Measurements from ENCODE around the gene NHLRC2.
"Not testable (repeated sequence)": the region's sequence is repeated elsewhere in the genome, so short reads cannot be mapped to it uniquely, and the experiment has no call there.

NHLRC2 gene

DNA sequence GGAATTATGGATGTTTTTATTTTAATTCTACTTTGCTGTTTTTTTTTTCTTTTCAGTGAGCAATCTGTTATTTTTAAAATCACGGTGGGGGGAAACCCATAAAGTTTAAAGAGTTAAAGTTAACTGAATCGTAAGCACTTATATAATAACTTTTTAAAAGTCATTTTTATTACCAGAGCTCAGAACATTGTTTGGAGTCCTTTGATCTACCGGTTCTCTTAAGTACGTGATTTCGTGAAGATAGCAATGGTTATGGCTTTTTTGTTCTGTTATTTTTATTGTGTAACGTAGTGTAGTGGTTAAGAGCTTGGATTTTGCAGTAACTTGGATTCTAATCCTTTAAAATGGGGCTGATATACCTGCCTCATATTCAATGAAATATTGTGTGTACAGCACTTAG is 57.4 kb downstream of the NHLRC2 start:
- no peak for DNase-seq

DNA sequence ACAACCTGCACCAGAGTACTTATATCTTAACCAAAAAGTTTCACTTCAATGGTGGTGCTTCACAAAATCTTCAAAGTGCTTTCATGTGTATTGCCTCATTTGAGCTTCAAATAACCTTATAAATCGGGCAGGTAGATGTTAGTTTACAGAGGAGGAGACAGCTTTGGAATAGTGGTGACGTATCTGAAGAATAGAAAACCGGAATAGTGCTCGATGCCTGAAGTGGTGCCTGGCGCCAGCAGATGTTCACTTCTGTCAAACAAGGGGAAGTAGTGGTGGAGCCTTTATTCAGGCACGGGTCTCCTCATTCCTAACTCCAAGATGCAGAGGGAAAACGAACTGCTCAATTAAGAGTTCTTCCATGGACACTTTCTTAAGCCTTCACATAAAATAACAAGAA is 58.1 kb downstream of the NHLRC2 start:
- DNase-seq: no peak

DNA sequence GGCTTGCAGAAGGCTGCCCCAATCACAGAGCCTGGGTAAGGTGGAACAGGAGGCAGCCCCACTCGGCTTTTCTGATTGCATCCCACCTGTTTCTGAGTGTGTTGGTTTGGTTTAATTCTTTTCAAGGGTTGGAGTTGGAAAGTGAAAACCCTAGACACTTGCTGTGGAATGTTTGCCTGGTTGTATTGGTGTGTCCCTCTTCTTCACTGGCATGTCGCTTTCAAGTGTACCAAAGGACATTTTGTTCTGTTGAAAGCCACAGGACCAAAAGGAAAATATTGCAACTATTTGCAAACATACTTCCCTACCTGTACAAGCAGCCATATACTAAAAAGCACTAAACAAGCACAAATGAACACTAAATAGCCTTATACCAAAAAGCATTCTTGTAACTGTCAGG is 60.5 kb downstream of the NHLRC2 start:
- no peak for DNase-seq

DNA sequence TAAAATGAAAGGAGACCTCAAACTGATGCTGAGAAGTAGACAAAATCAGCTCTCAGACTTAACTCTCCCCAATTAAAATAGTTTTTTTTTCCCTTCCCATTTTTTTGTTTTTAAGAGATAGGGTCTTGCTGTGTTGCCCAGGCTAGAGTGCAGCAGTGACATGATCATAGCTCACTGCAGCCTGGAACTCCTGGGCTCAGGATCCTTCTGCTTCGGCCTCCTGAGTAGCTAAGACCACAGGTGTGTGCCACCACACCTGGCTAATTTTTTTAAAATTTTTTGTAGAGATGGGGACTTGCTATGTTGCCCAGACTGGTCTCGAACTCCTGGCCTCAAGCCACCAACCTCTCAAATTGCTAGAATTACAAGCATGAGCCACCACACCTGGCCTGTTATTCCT is 61.1 kb downstream of the NHLRC2 start:
- no peak for DNase-seq

DNA sequence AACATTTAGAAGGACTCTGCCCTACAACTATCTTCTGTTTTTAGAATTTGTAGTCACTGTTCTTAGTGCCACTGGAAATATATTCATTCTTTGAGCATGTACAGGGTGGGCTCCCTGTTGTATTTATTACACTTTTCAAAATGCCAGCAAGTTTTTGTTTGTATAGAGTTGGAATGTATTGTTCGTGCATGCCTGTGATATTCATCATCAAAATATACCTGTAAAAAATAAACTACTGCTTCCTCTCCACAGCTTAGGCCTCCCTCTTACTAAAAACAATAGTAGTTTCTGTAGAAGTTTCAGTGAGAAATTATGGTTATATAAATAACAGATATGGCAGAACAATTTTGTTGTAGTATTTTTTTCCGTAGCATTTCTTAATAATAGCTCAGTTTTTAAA is 61.6 kb downstream of the NHLRC2 start:
- no peak for DNase-seq

DNA sequence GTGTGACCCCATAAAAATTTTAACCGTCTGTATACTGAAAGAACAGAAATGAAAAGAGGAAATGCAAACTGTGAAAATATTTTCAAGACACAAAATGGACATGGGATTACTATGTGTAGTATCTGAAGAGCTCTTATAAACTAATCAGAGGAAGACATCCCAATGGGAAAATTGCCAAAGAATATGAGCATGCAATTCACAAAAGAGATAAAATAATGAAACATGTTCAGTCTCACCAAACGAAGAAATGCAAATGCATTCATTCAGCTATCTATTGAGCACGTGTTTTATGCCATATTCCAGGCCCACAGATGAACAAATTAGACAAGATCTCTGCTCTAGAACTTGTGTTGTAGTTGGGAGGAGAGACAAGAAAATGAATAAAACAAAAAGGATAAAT is 63.2 kb downstream of the NHLRC2 start:
- DNase-seq: no peak

DNA sequence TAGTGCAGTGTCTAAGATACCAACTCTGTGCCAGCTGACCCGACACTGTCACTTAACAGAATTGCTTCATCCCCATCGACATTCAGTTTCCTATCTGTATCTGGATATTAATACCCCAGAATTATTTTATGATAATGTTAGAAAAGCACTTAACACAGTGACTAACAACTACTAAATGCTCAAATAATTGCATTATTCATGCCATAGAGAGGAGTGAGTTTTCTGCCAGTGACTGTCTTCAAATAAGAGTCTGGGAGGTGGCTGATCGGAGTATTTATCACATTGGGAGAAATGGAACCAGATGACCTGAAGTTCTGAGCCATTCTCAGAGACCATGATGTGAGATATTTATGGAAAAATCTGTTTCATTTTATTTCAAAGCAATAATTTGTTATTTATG is 65.7 kb downstream of the NHLRC2 start:
- no peak for DNase-seq

DNA sequence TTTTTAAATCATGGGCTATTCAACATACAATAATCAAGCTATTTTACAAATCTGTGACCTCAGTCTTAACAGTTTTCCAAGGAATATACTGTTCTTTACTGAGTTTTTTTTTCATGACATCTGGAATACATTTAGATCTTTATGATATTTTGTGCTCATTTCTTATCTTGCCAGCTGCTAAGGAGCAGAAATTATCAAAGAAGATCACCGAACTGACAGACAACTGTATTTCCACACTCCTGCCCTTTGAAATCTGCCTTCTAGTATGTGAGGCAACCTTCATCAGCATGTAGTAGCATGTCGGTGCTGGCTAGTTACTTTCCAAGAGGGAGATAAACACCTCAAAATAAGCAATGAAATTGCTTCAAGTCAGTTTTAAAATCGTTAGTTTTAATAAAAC is 66.4 kb downstream of the NHLRC2 start:
- DNase-seq: no peak

DNA sequence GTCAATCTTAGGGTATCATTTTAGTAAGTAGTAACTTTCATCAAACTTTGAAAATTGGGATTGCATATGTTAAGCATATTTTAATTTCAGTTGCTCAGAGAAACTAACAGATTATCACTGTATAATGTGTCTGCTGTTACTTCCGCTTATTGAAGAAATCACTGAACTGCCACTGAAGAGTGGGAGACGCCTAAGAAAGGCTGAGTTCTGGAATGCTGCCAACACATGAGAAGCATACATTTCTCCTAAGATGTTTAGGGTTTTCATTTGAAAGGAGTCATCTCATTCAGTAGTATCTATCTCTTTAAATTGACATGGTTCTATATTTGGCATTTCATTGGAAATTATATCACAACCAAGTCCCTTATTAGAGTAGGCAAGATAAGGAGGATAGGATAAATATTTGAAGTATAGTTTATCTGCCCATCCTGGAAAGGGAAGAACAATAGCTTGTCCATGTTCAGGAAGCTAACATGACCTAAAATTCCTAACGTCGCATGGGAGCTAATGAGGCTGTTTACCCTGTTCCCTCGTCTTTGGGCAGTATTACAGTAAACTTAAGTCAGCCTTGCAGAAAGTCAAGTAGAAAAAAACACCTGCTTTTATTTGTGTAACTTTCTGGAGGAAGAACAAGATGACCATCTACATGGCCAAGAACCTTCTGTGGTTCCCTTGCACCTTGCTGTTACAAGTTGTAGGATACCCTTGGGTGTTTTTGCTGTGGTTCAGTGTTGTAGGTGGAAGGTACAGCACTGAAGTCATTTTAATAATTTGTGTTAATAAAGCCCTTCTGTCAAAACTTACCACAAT is 67.3 kb downstream of the NHLRC2 start:
- no peak for DNase-seq

DNA sequence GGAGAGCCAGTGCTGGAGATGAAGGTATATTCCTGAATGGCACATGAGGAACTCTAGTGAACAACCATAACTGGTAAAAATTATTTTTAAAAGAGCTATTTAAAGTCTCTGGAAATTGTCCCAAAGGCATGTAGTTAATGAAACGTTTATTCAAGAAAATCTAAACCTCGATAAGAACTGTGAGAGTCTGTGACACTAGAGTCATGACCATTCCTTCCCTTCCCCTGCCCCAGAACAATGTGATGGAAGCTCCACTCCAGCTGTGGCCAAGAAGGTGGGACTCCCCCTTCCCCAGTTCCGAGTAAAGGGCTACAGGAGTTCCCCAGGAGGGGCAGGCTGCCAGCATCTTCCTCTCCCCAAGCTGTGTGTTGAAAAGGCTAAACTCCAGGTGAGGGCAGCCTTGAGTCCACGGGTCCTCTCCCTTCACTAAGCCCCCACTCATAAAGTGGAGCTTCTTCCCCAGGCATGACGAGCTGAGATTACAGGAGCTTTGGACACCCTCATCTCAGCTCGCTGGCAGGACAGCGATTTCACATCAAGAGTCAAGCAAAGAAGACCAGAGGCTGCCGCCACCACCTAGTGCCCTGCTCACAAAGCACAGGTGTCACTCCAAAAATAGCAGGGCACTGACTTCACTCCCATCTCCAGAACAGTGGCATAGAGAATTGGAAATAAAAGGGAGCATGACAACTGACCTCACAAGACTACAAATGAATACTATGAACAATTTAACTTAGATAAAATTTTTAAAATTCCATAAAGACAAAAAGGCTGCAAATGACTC is 68.5 kb downstream of the NHLRC2 start:
- no peak for DNase-seq

DNA sequence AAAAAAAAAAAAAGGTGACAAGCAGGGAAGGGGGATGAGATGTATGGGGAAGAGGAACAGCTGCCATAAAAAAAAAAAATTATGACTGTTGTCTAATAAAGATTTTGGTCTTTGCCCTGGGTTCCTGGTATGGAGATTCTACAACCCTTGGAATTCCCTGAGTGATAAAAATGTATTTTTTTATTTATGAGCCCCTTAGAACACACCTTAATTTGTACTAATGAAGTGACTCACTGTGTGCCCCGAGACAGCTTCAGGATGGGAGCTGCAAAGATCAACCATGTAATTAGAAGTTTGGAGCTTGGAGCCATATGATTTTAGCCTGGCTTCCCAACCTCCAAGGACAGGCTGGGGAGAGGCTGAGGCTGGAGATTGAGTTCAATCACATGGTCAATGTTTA is 69.7 kb downstream of the NHLRC2 start:
- no peak for DNase-seq

DNA sequence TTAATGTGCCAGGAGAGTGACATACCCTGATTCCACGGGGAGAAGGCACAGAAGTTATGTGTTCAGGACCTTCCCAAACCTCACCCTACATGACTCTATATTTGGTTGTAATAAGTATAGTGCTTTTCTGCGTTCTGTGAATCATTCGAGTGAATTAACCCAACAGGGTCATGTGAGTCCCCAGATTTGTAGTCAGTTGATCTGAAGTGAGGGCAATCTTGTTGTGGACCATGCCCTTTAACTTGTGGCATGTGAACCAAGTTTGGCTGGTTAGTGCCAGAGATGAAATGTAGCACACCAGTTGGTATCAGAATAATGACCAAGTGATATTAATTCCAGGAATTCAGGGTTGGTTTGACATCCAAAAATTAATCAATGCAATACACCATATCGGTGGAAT is 70.2 kb downstream of the NHLRC2 start:
- DNase-seq: no peak

DNA sequence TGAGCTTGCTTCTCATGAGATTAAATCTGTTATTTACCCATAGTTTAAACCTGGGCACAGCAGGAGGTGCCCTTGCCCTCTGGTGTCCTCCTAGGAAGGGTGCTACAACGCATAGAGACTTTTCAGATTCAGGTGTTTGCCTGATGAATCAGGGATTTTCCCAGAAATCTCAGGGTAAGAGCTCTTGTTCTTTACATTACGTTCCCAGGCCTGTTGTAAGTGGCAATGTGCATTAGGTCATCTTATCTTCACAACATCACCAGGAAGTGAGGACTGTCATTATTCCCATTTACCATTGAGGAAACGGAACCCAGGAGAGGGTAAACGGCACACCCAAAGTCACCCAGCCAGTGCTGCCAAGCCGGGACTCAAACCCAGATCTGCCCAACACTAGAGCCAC is 73.0 kb downstream of the NHLRC2 start:
- no peak for DNase-seq

DNA sequence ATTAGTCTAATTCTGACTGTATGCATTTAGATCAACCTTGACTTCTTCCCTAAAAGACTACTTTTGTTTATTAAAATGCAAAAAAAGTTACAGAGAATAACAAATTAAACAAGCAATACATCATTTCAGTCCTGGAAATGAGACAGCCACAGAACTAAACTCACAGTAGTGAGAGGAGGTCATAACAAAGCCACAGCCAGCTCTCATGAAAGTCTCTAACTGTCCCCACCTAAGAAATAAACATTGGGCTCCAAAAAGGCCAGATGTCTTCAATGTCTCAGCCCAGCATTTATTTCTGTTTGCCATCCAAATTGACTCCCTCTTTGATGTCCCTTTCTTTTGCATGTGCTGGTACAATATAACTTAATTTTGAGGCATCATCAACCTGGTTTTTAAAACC is 74.4 kb downstream of the NHLRC2 start:
- DNase-seq: no peak

DNA sequence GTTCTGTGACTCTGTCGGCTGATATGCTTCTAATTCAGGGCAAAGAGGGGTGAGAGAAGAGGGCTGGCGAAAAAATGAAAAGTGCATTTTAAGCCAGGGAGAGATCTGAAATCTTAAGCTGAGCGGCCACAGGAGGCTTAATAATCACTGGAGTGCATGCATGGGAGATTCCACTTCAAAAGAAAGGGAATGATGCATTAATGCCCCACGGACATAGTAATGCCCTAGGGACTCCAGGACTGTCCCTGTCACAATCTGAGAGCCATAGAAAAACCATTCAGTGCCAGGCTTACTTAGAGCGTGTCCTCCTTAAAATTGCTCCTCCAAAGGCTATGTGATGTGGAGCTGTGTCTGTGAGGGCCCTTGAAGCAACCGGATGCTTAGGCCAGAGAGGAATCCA is 75.1 kb downstream of the NHLRC2 start:
- DNase-seq: no peak

DNA sequence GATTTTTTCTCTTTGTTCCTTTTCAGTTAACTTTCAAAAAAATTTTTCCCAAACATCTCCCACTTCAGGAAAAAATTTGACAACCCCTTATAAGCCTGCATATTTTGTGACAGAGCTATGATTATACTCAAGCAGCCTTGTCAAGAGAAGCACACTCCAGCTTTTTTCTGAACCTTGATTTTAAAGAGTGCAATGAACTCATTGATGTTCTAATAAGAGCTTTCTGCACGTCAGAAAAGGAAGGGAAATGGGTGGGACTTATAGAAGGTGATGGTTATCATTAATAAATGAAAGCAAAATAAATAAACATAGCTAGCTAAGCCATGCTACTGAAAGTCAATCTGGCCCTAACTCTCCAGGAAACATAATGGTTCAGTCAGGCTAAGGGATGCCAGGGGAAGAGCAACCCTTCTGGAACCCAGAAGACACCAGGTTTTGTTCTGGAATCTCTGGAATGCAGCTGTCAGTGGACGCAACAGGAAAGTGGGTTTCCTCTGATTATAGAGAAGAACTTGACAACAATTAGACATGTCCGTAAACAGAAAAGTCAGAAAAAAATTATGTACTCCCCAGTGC is 76.1 kb downstream of the NHLRC2 start:
- DNase-seq: no peak

DNA sequence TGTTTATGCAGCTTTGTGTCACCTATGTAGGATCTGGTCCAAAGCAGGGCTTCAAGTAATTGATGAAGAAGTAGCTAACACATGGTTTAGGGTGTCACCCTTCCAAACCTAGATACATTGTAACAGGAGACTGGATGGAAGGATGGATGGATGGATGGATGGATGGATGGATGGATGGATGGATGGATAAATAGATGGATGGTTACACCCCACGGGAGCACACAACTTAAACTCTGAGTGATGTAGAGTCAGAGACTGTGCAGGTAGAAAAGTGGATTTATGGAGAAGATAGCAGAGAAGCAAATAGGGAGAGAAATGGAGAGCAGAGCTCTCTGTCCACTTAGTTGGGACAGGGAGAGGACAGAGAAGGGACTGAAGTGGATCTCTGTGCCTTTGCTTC is 78.4 kb downstream of the NHLRC2 start:
- DNase-seq: no peak

DNA sequence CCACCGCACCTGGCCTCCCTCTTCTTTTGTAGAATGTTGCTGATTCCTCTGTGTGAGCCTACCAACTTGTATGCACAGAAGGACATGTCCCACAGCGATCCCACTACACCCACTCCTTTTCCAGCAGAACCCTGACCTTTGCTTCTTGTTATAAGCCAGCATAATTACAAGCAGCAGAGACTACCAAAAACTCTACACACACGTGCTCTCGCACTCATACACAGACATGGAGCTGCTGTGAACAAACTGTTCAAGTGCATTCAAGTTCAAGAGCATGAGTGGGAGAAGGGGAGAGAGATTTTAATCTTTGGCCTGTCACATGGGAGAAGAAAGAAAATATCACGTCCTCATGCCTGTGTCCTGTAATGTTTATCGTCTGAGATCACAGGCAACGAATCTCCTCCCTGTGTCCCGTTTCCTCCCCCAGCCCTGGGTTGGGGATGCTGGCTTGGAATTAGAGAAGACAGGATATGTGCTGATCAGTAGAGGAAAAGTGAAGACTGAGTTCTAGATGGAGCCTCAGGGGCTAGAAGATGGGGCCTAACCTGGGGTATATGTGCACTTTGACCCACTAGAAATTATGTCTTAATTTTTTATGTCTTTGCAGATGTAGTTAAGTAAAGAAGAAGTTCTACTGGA is 79.6 kb downstream of the NHLRC2 start:
- no peak for DNase-seq

DNA sequence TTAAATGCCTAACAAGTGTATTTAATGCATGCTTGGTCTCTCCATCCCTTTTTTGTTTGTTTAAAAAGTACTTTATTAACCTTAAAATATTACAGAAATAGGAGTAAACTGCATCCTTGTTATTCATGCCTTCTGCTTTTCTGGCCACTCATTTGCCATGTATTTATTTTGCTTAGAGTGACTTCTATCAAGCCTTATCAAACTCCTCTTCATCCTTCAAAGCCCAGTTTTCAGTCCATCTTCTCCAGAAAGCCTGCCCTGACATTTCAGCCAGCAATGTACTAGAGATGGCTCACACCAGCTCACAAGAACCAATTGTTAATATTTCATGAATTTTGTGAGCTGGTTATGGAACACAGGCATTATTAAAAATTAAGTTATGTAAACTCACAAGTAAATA is 82.8 kb downstream of the NHLRC2 start:
- no peak for DNase-seq

DNA sequence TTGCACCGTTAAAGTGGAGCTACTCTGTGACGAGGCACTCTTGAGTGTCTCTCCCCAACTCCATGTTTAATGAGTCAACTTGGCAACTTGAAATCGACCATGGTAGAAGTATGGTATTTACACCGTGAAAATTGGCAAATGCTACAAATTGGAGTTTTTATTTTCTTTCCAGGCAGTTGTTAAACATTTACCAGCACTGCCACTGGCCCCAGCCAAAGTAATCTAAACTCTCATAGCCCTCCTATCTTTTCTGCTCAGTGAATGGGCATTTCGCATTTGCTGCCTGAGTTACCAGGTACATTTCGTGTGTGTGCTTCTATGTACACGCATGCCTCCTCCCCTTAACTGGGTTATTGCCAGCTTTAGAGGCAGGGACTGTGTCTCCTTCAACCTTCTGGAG is 83.3 kb downstream of the NHLRC2 start:
- DNase-seq: no peak

DNA sequence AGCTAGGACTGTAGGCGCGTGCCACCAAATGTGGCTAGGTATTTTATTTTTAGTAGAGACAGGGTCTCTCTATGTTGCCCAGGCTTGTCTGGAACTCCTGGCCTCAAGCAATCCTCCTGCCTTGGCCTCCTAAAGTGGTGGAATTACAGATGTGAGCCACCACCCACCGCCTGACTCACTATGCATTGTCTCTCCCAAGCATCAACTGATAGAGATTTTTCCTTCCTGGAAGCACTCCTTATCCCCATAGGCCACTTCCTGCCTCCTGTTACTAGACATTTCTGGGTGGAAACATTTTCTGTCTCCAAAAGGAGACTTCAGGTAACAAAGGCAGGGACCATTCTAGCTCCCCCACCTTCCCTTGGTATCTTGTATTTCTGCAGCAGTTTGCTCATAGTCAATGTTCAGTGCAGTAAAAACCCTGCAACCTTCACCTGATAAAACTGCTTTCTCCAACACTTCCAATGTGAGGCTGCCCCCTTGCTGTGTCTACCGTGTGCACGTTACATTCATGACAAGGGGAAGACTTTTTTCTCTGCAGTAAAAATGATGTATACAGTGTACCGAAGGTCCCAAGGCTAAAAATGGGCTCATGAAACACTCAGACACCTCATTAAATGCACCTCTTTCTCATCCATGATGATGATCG is 84.9 kb downstream of the NHLRC2 start:
- DNase-seq: no peak

DNA sequence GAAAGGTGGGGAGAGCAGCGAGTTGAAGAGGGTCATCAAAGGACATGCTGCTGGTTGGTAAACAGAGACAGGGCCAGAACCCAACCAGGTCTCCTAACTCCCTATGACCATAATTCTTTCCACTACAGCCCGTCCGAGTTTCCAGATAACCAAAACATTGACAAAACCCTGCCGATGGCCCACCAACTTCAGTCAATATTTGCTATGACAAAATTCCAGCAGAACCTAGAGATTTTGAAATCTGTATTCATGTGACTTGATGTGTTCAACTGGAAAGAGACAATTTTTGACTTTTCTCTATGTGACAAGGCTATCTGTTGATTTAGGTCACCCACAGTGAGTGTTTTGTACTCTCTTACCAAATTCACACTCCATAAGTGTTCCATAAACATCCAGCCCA is 86.7 kb downstream of the NHLRC2 start:
- no peak for DNase-seq

DNA sequence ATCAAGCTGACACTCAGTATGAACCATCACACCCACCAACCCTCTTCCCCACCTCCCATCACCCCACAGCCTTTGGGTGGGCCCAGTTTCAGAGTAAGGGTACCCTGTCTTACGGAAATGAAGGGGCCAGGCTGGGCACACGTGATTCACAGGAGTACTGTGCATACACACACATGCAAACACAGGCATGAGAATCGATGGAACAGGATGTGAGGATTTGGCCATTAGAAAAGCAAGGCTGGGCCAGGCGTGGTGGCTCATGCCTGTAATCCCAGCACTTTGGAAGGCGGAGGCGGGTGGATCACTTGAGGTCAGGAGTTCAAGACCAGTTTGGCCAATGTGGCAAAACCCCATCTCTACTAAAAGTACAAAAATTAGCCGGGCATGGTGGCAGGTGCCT is 88.7 kb downstream of the NHLRC2 start:
- not testable (repeated sequence) for DNase-seq

Measured in DMS79 (cell line).